HG02571 (cell line): ENCODE results near the gene COX11.

Experiments
- ATAC-seq: cut with Tn5 transposase; IDR thresholded peaks from one replicate; pipeline ENCODE4 v1.9.1; 2021; ENCODE audit warnings: mild to moderate bottlenecking, moderate library complexity; ENCODE audit not compliant: unreplicated experiment

The COX11 gene, protein sequence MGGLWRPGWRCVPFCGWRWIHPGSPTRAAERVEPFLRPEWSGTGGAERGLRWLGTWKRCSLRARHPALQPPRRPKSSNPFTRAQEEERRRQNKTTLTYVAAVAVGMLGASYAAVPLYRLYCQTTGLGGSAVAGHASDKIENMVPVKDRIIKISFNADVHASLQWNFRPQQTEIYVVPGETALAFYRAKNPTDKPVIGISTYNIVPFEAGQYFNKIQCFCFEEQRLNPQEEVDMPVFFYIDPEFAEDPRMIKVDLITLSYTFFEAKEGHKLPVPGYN

DNA sequence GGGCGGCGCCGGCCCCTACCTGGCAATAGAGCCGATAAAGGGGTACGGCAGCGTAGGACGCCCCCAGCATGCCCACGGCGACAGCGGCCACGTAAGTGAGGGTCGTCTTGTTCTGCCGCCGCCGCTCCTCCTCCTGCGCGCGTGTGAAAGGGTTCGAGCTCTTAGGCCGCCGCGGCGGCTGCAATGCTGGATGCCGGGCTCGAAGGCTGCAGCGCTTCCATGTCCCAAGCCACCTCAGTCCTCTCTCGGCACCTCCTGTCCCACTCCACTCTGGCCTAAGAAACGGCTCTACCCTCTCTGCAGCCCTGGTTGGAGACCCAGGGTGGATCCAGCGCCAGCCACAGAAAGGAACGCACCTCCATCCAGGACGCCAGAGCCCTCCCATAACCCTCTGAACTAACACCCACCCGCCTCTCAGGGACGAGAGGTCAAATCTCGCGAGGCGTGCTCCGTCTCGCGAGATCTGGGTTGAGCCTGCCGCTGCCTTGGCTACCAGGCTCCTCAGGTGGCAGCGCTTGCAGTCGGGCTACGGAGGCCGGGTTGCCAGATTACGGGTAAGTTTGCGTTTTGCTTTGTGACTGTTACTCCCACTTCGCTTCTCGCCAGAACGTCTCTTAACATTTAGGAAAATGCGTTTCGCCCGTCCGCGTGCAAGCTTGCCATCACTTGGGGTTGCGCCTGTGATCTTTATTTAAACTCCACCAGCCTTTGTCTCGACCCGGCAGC lies at the start of gene COX11, which contains the start of gene STXBP4:
Gene COX11 (minus strand): TSS at position 393 of the 726 bp plus-strand sequence. CDS start 8 bp downstream, at position 385.
Gene STXBP4 (plus strand): TSS at position 504 of the 726 bp plus-strand sequence. CDS start 17,455 bp downstream, outside the sequence.
- ATAC-seq = peak; percentile 93

DNA sequence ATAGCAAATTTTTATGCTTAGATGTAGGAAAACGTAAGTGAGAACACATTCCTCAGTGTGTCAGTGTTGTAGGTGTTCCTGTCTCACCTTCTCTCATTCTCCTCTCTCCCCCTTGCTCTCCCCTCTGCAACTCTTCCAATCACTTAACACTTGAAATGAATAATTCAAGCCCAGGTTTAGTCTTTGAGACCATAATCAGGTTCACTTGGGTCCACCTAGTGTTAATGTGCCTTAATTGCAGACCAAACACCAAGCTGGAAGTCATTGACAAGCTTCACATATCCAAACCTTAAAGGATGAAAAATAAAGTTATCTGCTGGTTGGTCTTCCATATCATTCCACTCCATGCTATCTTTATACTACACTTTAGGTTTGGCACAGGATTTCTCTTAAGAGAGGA lies 37.1 kb upstream of the COX11 start:
- ATAC-seq = no peak

DNA sequence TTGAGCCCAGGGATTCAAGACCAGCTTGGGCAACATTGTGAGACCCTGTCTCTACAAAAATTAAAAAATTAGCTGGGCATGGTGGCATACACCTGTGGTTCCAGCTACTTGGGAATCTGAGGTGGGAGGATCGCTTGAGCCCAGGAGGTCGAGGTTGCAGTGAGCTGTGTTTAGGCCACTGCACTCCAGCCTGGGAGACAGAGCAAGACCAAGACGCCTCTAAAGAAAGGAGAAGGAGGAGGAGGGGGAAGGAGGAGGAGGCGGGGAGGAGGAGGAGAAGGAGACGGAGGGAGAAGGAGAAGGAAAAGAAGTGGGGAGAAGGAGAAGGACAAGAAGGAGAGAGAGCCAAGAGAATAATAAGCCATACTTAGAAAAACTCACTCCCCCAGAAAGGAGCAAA lies 36.0 kb upstream of the COX11 start:
- ATAC-seq = no peak

DNA sequence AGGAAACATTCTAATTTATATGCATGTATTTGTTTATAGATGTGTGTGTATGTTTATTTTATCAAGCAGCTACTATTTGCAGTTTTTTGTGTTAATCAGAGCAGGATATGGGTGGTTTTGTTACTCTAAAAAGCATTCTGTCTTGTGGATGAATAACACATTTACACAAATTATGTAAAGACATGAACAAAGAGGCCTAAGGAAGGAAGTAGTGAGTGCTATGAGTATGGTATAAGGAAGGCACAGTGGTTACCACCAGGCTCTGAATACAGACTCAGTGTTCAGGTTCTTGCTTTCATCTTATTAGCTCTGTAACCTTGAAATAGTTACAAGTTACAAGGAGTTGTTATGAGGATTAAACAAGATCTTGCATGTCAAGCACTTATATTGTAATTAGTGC lies 34.0 kb upstream of the COX11 start:
- ATAC-seq = no peak

DNA sequence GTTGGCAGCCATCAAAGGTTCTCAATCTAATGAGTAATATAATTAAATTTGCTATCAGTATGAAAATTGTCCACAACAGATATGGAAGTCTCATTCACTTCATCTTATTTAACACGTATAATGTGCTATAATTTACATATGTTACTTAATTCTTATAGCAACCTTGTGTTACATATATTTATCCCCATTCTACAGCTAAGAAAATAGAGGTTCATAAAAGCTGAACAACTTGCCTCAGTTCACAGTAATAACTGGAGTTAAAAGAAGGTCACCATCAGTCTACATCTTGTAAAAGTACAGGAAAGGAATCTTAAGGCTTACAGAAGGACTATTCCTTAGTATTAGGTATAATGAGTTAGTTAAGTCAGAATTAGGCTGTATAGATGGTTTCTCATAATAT lies 28.0 kb upstream of the COX11 start:
- ATAC-seq = no peak

DNA sequence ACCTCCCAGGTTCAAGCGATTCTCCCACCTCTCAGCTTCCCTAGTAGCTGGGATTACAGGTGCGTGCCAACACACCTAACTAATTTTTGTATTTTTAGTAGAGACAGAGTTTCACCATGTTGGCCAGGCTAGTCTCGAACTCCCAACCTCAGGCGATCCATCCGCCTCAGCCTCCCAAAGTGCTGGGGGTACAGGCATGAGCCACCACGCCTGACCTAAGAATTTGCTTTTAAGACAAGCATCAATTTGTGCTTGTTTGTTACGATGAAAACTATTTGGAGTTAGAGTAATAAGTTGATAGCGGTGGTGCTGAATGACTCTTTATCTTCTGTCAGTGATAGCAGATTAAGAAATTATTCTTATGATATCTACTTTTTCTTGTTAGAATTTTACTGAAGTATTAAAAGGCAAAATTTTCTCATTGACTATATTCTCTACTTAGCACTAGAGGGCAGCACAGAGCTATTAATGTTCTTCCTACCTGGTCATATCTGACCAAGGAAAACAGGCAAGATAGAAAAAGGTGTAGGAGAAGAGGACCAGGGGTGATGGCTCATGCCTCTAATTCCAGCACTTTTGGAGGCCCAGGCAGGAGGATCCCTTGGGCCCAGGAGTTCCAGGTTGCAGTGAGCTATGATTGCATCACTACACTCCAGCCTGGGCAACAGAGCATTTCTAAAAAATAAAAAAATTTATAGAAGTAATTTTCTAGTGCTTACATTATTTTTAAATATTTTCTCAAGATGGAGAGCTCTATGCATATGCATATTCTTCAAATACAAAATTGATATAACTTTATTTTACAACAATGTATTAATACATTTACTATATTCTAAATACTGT lies 24.6 kb upstream of the COX11 start:
- no peak for ATAC-seq

DNA sequence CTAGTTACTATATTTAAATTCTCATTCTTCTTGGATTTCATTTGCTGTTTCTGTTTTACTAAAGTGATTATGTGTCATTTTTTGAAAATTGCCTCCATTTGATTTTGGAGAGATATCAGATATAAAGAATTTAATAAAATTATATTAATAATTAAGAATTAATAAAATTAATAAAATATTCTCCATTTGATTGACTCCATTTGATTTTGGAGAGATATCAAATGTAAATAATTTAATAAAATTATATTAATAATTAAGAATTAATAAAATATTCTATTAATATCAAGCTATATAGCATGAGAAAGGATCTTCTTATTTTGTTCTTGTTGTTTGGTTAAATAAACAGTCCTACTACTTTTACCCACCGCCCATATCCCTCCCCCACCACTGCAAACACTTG lies 23.1 kb upstream of the COX11 start:
- no peak for ATAC-seq

DNA sequence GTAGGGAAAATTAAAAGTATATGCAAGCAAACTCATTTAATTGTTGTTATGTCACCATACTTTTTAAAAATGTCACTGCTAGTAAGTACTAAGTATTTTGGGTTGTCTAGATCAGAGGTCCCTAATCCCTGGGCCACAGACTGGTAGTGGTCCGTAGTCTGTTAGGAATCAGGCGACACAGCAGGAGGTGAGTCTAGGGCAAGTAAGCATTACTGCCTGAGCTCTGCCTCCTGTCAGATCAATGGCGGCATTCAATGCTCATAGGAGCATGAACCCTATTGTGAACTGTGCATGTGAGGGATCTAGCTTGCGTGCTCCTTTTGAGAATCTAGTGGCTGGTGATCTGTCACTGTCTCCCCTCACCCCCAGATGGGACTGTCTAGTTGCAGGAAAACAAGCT lies 21.7 kb upstream of the COX11 start:
- no peak for ATAC-seq

DNA sequence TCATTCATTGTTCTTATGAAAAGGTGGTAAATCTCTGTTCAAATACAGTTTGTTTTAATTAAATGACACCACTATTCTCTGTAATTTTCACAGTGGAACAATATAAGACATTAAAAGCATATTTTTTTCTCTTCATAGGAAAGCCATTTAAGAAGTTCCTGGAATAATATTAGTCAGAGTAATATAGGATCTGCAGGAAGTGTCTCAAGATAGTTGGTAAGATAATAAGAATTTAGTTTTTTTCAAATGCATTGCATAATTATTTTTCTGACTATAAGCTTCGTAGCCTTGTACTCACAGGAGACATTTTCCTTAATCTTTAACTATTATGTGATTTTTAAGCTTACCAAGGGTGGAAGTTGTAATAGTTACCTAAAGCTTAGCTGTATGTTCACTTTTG lies 17.0 kb upstream of the COX11 start:
- ATAC-seq = no peak

DNA sequence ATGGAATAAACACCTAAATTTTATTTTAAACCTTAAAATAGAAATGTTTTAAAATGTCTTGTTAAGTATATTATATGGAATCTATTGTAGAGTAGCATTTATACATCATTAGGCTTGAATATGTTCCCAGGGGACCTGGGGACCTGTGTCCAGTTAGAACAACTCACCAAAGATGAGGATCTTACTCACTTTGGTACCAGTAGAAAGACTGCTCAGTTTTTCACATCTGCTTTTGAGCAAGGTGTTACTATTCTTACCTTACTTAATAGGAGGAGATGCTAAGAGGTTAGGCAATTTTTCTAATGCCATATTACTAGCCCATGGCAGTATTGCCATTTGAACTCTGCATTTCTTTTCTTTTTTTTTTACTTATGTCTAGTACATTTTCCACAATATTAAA lies 14.8 kb upstream of the COX11 start:
- ATAC-seq = no peak

DNA sequence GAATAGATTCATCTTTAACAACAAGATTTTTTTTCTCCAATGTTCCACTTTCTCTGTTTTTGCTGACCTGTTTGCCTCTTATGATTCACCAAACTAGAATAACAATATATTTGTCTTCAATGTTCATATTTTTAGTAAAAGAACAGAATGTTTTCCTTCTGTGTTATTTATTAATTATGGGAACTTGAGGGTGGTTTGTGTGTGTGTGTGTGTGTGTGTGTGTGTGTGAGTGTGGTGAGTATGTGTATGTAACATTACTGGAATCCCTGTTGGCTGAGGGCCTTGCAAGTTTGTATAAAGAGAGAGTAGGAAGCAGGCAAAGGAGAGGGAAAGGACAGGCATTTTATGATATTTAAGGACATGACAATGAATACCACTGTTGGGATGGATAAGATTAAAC lies 13.9 kb upstream of the COX11 start:
- no peak for ATAC-seq

DNA sequence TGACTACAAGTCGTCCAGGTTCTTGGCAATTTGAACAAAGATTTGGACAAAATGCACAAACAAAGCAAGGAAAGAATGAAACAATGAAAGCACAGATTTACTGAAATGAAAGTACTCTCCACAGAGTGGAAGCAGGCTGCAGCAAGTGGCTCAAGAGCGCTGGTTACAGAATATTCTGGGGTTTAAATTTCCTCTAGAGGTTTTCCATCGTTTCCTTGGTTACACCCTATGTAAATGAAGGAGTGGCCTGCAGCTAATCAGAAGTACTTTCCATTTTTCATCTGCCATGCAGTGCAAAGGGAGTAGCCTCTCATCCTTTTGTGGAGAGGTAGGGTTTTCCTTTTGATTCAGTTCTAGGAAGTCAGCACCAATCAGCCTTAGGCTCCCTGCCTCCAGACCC lies 11.9 kb upstream of the COX11 start:
- ATAC-seq = no peak

DNA sequence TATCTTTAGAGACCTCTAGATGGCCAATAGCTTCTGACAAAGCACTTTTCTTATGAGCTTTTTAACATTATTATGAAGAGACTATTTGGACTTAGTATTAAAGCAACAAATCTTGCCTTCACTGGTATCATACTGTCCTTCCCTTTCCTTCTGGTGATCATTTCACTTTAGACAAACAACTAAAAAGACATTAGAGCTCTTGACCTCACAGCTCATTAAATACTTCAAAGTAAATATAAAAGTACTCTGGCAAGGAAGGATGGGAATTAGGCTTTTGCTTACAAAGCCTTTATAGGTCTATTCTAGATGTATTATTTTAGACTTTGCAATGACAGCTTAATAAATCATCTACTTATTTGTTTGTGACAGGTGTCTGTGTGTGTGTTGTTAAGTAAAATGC lies 11.2 kb upstream of the COX11 start:
- ATAC-seq = no peak

DNA sequence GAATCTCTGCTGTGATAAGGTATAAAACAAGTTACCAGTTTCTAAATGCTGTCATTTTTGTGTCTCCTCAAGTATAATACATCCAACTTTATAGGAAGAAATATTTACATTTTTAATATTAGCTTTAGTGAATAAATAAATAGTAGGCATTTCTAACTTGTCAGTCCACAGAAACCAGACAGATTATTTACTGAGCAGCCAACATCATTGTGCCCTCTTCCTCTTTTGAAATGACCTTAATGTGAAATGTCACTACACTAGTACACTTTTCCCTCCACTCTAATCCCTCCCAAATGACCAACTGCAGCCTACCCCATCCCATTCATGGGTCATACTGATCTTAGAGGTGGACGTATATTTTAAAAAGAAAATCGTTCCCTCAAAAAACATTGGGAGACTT lies 9.3 kb upstream of the COX11 start:
- ATAC-seq = no peak

DNA sequence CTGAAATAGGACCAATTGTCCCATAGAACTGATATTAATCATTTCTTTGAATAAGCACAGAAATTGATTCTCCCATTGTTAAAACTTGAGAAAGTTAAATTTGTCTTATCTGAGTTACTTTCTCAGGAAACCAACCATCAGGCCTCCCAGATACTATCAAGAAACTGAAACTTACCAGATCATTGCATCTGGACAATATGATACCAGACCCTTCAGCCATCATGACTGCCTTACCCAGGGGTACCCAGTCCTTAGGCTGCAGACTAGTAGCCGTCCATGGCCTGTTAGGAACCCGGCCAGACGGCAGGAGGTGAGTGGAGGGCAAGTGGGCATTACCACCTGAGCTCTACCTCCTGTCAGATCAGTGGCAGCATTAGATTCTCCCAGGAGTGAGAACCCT lies 7.9 kb upstream of the COX11 start:
- ATAC-seq = no peak

DNA sequence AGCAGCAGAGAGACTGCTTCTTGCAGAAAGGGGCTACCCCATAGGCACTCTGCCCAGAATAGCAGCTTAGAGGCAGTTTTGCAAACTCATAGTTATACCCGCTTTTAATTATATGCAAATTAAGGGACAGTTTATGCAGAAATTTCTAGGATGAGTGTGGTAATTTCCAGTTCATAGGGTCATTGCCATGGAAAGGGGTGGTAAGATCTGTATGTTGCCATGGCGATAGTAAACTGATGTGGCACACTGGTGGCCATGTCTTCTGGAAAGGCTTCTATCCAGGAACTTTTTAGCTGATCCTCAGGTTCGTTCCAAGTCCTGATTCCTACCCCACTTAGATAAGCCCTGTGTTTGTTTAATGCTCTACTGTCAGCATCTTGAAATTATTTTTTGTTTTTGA lies 6.3 kb upstream of the COX11 start:
- ATAC-seq = no peak

DNA sequence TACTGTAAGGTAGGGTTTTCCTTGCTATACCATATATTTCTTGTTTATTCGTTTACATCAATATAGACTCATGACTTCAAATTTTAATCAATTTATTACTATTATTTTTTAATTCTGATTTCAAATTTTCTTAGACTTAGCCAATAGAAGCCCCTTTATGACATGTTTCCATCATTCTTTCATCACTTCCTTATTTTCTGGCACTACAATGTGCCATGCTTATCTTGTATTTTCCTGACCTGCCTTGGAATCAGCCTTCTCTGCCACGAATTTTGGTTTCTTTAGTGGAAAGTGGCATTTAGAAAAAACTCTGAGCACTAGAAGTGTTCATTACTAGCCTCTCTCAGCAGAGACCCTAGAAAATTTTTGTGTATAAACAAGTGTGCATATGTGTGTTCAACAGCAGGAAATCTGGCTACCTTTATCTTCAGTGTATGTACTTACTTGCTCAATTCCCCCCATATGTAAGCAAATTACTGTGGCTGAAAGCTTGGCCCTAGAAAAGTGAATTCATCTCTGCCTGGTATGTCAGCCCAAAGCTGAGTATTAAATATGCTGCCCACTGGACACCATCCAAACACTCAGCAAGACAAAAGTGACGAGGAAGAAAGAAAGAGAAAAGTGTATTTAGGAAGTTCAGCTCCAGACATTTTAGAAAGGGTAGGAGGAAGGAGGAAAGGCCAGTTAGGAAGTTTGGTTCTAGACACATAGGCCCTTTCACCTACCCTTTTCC lies 4.1 kb upstream of the COX11 start:
- no peak for ATAC-seq

DNA sequence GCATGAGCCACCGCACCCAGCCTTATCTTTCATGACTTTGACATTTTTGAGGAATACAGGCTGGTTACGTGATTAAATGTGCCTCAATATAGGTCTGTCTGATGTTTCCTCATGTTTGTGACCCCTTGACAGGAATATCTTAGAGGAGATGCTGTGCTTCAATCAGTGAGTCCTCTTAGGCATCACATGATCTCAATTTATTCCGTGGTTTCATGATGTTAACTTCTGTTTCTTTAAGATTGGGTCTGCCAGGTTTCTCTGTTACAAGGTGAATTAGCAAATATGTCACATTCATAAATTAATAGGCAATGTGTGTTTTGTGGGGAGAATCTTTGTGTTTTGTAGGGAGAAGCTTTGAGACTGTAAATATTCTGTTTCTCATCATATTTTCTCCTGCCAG lies 3.4 kb upstream of the COX11 start:
- no peak for ATAC-seq

DNA sequence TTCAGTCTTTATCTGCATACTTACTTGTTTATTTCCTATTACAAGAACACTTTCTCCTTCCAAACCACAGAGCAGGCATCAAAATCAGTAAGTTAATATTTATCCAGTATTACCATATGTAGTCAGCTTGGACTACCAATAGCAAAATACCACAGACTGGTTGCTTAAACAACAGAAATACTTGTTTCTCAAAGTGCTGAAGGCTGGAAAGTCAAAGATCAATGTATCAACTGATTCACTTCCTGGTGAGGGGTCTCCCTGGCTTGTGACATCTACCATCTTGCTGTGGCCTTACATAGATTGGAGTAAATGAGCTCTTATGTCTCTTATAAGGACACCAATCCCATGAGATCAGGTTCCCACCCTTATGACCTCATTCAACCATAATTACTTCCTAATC lies 2.7 kb upstream of the COX11 start:
- no peak for ATAC-seq

DNA sequence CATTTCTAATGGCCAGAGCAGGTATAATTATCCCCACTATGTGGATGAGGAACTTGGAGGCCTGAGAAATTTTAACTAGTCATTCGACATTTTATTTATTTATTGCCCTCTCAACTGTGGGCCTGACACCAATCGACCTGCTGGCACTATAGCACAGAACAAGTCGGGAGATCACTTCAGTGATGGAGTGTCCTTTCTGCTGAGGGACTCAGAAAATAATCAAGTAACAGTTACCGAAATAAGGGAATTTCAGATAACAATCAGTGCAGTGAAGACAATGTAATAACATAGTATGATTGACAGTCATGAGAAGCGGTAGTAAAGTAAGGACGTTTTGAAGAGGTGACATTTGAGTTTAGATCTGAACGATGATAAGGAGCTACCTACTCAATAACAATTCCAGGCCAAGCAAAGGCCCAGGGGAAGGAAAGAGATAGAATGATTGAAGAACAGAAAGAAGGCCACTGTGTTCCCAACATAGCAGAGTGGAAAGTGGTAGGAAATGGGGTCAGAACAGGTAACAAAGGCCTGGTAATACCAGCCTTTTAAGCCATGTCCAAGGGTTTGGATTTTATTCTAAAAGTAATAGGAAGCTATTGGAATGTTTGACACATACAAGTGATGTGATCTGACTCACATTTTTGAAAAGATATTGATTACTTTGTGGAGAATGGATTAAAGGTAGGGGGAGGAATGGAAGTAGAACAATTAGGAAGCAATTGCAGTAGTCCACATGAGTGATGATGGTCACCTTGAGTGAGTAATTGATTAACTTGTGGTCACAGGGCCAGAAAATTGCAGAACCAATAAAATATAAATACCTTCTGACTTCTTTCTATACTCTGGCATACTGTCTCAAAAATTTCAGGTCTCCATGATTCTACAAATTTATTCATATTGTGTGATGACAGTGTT lies 1.5 kb upstream of the COX11 start:
- no peak for ATAC-seq
